ENCODE data around the gene GZF1. TPM values are rescaled to one million over a fixed set of nuclear protein-coding genes. Genes with fewer than 3 reads are reported as not detected.
"Not testable (repeated sequence)": the region's sequence is repeated elsewhere in the genome, so short reads cannot be mapped to it uniquely, and the experiment has no call there.

The GZF1 gene
- total RNA-seq, 1 experiment from 2014 or later: 5.0 TPM

GRCh38 chr20:23343590-23343989, 18.4 kb upstream of the GZF1 start:
- no peak overlapping the region for H3K4me3 Mint-ChIP-seq (ENCODE audit: low read depth, unreplicated experiment)
- no peak overlapping the region for H3K27ac Mint-ChIP-seq (ENCODE audit: unreplicated experiment)
- CTCF ChIA-PET: no interaction called here
- H3K4me1 Mint-ChIP-seq (ENCODE audit: low read depth, unreplicated experiment): no peaks in the 10 kb centered on the region
- H3K27me3 Mint-ChIP-seq (ENCODE audit: unreplicated experiment): peaks cover 11% of the 10 kb centered on the region
- no peaks in the 10 kb centered on the region for H3K36me3 Mint-ChIP-seq (ENCODE audit: insufficient read depth, unreplicated experiment)
- DNase-seq: no peak
- TF ChIP-seq CTCF (IDR thresholded peaks at IDR 0.05; ENCODE audit: unreplicated experiment): no peak
- BruUV-seq (replicated peaks): no TSS peak
- intact Hi-C loops (cut with micrococcal nuclease; ENCODE audit: unreplicated experiment): loop anchor here (10.0 kb wide), 1 partner anchor 649 kb away; no protein-coding TSS in a partner anchor
- no peaks in the 10 kb centered on the region for H3K9me3 Mint-ChIP-seq (ENCODE audit: low read depth, unreplicated experiment)

- no peaks in the 10 kb centered on the region for H3K9me3 Mint-ChIP-seq (ENCODE audit: low read depth, unreplicated experiment)
- H3K4me1 Mint-ChIP-seq (ENCODE audit: low read depth, unreplicated experiment): no peaks in the 10 kb centered on the region
- TF ChIP-seq CTCF (IDR thresholded peaks at IDR 0.05; ENCODE audit: unreplicated experiment): no peak
- no peak for DNase-seq
- intact Hi-C loops (cut with micrococcal nuclease; ENCODE audit: unreplicated experiment): loop anchor here (10.0 kb wide), 1 partner anchor 650 kb away; no protein-coding TSS in a partner anchor
- no peak overlapping the region for H3K27ac Mint-ChIP-seq (ENCODE audit: unreplicated experiment)
- no TSS peak for BruUV-seq (replicated peaks)
- H3K4me3 Mint-ChIP-seq (ENCODE audit: low read depth, unreplicated experiment): no peak overlapping the region
- CTCF ChIA-PET: no interaction called here
- peaks cover 11% of the 10 kb centered on the region for H3K27me3 Mint-ChIP-seq (ENCODE audit: unreplicated experiment)
- no peaks in the 10 kb centered on the region for H3K36me3 Mint-ChIP-seq (ENCODE audit: insufficient read depth, unreplicated experiment)
Observed at GRCh38 chr20:23344336-23344735, 17.6 kb upstream of the GZF1 start.

DNA sequence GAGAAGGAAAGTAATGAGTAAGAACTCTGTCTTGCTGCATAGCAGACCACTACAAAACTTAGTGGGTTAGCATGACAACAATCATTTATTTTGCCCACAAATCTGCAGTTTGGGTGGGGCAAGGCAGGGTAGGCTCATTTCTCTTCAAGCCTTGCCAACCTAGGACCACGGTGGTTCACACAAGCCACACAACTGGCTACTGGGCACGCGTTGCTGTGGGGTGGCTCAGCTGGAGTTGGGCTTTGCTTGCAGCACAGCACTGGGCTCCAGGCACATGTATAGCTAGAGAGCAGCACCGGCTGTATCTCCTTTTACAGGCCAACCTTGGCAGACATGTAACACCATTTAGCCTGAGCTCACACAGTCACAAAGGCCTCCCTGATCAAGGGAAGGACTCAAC, 16.0 kb upstream of the GZF1 start:
- BruUV-seq (replicated peaks): no TSS peak
- CTCF ChIA-PET: no interaction called here
- Mint-ChIP-seq H3K27ac (ENCODE audit: unreplicated experiment) (no peak overlapping the region), H3K27me3 (ENCODE audit: unreplicated experiment) (peaks cover 11% of the 10 kb centered on the region), H3K4me1 (ENCODE audit: low read depth, unreplicated experiment) (no peaks in the 10 kb centered on the region), H3K36me3 (ENCODE audit: insufficient read depth, unreplicated experiment) (peaks cover 13% of the 10 kb centered on the region), H3K4me3 (ENCODE audit: low read depth, unreplicated experiment) (no peak overlapping the region), H3K9me3 (ENCODE audit: low read depth, unreplicated experiment) (no peaks in the 10 kb centered on the region)
- TF ChIP-seq CTCF (IDR thresholded peaks at IDR 0.05; ENCODE audit: unreplicated experiment): no peak
- no peak for DNase-seq
- intact Hi-C loops (cut with micrococcal nuclease; ENCODE audit: unreplicated experiment): loop anchor here (10.0 kb wide), 1 partner anchor 651 kb away; no protein-coding TSS in a partner anchor

DNA sequence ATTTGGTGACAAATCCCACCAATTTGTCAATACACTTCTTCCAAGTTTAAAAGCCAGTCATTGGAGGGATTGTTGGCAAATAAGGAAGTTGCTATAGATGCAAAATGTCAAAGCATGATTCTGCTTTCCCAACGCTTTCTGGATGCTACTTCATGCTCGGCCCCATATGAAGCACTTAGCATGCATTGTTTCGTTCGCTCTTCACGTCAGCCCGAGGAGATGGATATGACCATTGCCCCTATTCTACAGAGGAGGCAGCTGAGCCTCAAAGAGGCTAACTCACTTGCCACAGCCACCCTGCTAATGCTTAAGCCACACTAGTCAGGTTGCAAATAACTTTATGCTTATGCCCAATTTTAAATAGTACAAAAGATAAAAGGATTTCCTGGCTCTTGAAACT, 14.2 kb upstream of the GZF1 start:
- Mint-ChIP-seq H3K4me3 (ENCODE audit: low read depth, unreplicated experiment) (no peak overlapping the region), H3K27me3 (ENCODE audit: unreplicated experiment) (no peaks in the 10 kb centered on the region), H3K36me3 (ENCODE audit: insufficient read depth, unreplicated experiment) (peaks cover 20% of the 10 kb centered on the region), H3K4me1 (ENCODE audit: low read depth, unreplicated experiment) (no peaks in the 10 kb centered on the region), H3K9me3 (ENCODE audit: low read depth, unreplicated experiment) (no peaks in the 10 kb centered on the region), H3K27ac (ENCODE audit: unreplicated experiment) (no peak overlapping the region)
- CTCF ChIA-PET: no interaction called here
- TF ChIP-seq CTCF (IDR thresholded peaks at IDR 0.05; ENCODE audit: unreplicated experiment): no peak
- DNase-seq: no peak
- intact Hi-C loops (cut with micrococcal nuclease; ENCODE audit: unreplicated experiment): loop anchor here (10.0 kb wide), 1 partner anchor 653 kb away; no protein-coding TSS in a partner anchor
- BruUV-seq (replicated peaks): no TSS peak

DNA sequence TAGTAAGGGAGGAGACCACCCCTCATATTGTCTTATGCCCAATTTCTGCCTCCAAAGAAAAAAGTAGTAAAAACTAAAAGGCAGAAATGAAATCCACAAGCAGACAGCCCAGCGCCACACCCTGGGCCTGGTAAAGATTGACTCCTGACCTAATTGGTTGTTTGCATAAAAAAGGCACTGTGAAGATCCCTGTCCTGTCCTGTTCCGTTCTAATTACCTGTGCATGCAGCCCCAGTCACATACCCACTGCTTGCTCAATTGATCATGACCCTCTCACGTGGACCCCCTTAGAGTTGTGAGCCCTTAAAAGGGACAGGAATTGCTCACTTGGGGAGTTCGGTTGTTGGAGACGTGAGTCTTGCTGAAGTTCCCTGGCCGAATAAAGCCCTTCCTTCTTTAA, 13.5 kb upstream of the GZF1 start:
- H3K4me1 Mint-ChIP-seq (ENCODE audit: low read depth, unreplicated experiment); H3K4me3 Mint-ChIP-seq (ENCODE audit: low read depth, unreplicated experiment); CTCF ChIA-PET; H3K9me3 Mint-ChIP-seq (ENCODE audit: low read depth, unreplicated experiment); H3K27me3 Mint-ChIP-seq (ENCODE audit: unreplicated experiment); BruUV-seq (replicated peaks); H3K27ac Mint-ChIP-seq (ENCODE audit: unreplicated experiment); DNase-seq: not testable (repeated sequence)
- intact Hi-C loops (cut with micrococcal nuclease; ENCODE audit: unreplicated experiment): loop anchor here (10.0 kb wide), 1 partner anchor 654 kb away; no protein-coding TSS in a partner anchor
- H3K36me3 Mint-ChIP-seq (ENCODE audit: insufficient read depth, unreplicated experiment): peaks cover 20% of the 10 kb centered on the region

Data from Calu3 (cell line).